Activated CD4-positive, alpha-beta T cell treated with anti-CD3 and anti-CD28 coated beads, Interleukin-2, amount 10 ng/mL, durations not matched to agents 24 days and 14 days (primary cell): ENCODE data around the gene FLNB. TPM values are rescaled to one million over a fixed set of nuclear protein-coding genes. Genes with fewer than 3 reads are reported as not detected.

Experiments used
- DNase-seq: peaks from one replicate; pipeline ENCODE4 v3.0.0; 2022
- H3K27ac Mint-ChIP-seq: one replicate; pipeline ENCODE4 v1.8.0; 2022; ENCODE audit warnings: mild to moderate bottlenecking, mixed read lengths
- H3K27me3 Mint-ChIP-seq: one replicate; pipeline ENCODE4 v1.8.0; 2022; ENCODE audit warnings: mixed read lengths
- H3K36me3 Mint-ChIP-seq: one replicate; pipeline ENCODE4 v1.8.0; 2022; ENCODE audit warnings: low read depth, mild to moderate bottlenecking, mixed read lengths
- H3K4me1 Mint-ChIP-seq: one replicate; pipeline ENCODE4 v1.8.0; 2021; ENCODE audit warnings: mixed read lengths
- H3K4me3 Mint-ChIP-seq: one replicate; pipeline ENCODE4 v1.8.0; 2022; ENCODE audit warnings: mild to moderate bottlenecking, moderate library complexity, mixed read lengths
- H3K9me3 Mint-ChIP-seq: one replicate; pipeline ENCODE4 v1.8.0; 2021; ENCODE audit warnings: mixed read lengths
- intact Hi-C: fragments of 100-400 bp; cut with micrococcal nuclease; formaldehyde crosslinking; loops from one replicate; pipeline ENCODE4 v1.15.1; 2023
- total RNA-seq: library from RNA; stranded (reverse); gene quantifications from 2 replicates; pipeline ENCODE4 v1.2.3, GENCODE V29; 2022

The FLNB gene
- 22.8 and 23.9 TPM in 2 replicates for total RNA-seq

- H3K9me3 Mint-ChIP-seq = no peaks in the 10 kb centered on the region
- H3K27ac Mint-ChIP-seq = peak within 1 kb of the TSS; percentile 87
- H3K27me3 Mint-ChIP-seq = no peaks in the 10 kb centered on the region
- peak; percentile 93 for DNase-seq
- peaks cover 33% of the 10 kb centered on the region for H3K4me1 Mint-ChIP-seq
- no peaks in the 10 kb centered on the region for H3K36me3 Mint-ChIP-seq
- H3K4me3 Mint-ChIP-seq = peak within 1 kb of the TSS; percentile 91
- intact Hi-C loops = loop anchor here (1.0 to 10.0 kb wide), 4 partner anchors 159 to 296 kb away; partner anchors contain the start of genes HTD2 and RPP14
These were observed at the start of gene FLNB for GRCh38 chr3:58008141-58009025. FLNB (plus strand) TSS chr3:58008422; CDS start chr3:58008565, 143 bp downstream.

- no peaks in the 10 kb centered on the region for H3K36me3 Mint-ChIP-seq
- intact Hi-C loops = no loop called here
- no peak for DNase-seq
- H3K27me3 Mint-ChIP-seq = no peaks in the 10 kb centered on the region
- H3K4me3 Mint-ChIP-seq = no peak overlapping the region
- no peak overlapping the region for H3K27ac Mint-ChIP-seq
- H3K9me3 Mint-ChIP-seq = no peaks in the 10 kb centered on the region
- H3K4me1 Mint-ChIP-seq = peaks cover 5% of the 10 kb centered on the region
These were observed 49.4 kb upstream of the FLNB start for GRCh38 chr3:57958642-57959422.

GRCh38 chr3:57959423-57960173, 48.6 kb upstream of the FLNB start:
- intact Hi-C loops = loop anchor here (5.0 kb wide), 1 partner anchor 213 kb away; no protein-coding TSS in a partner anchor

GRCh38 chr3:57960174-57960505, 48.1 kb upstream of the FLNB start:
- H3K36me3 Mint-ChIP-seq = no peaks in the 10 kb centered on the region
- no peak for DNase-seq
- H3K27ac Mint-ChIP-seq = no peak overlapping the region
- H3K4me1 Mint-ChIP-seq = peaks cover 5% of the 10 kb centered on the region
- H3K4me3 Mint-ChIP-seq = no peak overlapping the region
- no peaks in the 10 kb centered on the region for H3K27me3 Mint-ChIP-seq
- H3K9me3 Mint-ChIP-seq = no peaks in the 10 kb centered on the region
- intact Hi-C loops = loop anchor here (5.0 kb wide), 1 partner anchor 212 kb away; no protein-coding TSS in a partner anchor

More at GRCh38 chr3:57959423-57960173, 48.6 kb upstream of the FLNB start:
- no peak overlapping the region for H3K27ac Mint-ChIP-seq
- H3K27me3 Mint-ChIP-seq = no peaks in the 10 kb centered on the region
- DNase-seq = no peak
- H3K4me3 Mint-ChIP-seq = no peak overlapping the region
- H3K9me3 Mint-ChIP-seq = no peaks in the 10 kb centered on the region
- no peaks in the 10 kb centered on the region for H3K36me3 Mint-ChIP-seq
- H3K4me1 Mint-ChIP-seq = peaks cover 5% of the 10 kb centered on the region

- no peaks in the 10 kb centered on the region for H3K9me3 Mint-ChIP-seq
- H3K27me3 Mint-ChIP-seq = no peaks in the 10 kb centered on the region
- no peak overlapping the region for H3K27ac Mint-ChIP-seq
- H3K4me3 Mint-ChIP-seq = no peak overlapping the region
- H3K36me3 Mint-ChIP-seq = no peaks in the 10 kb centered on the region
- intact Hi-C loops = loop anchor here (5.0 kb wide), 1 partner anchor 211 kb away; no protein-coding TSS in a partner anchor
- H3K4me1 Mint-ChIP-seq = peaks cover 2% of the 10 kb centered on the region
- no peak for DNase-seq
These were observed 46.9 kb upstream of the FLNB start for GRCh38 chr3:57961177-57961827.

GRCh38 chr3:57961828-57962447, 46.3 kb upstream of the FLNB start:
- no peaks in the 10 kb centered on the region for H3K27me3 Mint-ChIP-seq
- no peak for DNase-seq
- H3K36me3 Mint-ChIP-seq = no peaks in the 10 kb centered on the region
- no peaks in the 10 kb centered on the region for H3K9me3 Mint-ChIP-seq
- intact Hi-C loops = loop anchor here (5.0 kb wide), 1 partner anchor 210 kb away; no protein-coding TSS in a partner anchor
- peaks cover 2% of the 10 kb centered on the region for H3K4me1 Mint-ChIP-seq
- H3K4me3 Mint-ChIP-seq = no peak overlapping the region
- H3K27ac Mint-ChIP-seq = no peak overlapping the region

- no peaks in the 10 kb centered on the region for H3K27me3 Mint-ChIP-seq
- no peaks in the 10 kb centered on the region for H3K36me3 Mint-ChIP-seq
- no peak overlapping the region for H3K4me3 Mint-ChIP-seq
- DNase-seq = no peak
- intact Hi-C loops = loop anchor here (5.0 kb wide), 1 partner anchor 210 kb away; no protein-coding TSS in a partner anchor
- peaks cover 4% of the 10 kb centered on the region for H3K4me1 Mint-ChIP-seq
- H3K27ac Mint-ChIP-seq = no peak overlapping the region
- H3K9me3 Mint-ChIP-seq = no peaks in the 10 kb centered on the region
These were observed 45.8 kb upstream of the FLNB start for GRCh38 chr3:57962448-57962834.

GRCh38 chr3:57963811-57964346, 44.3 kb upstream of the FLNB start:
- Mint-ChIP-seq H3K4me1 (peaks cover 8% of the 10 kb centered on the region), H3K27ac (no peak overlapping the region)

GRCh38 chr3:57966829-57967228, 41.4 kb upstream of the FLNB start:
- H3K4me1 Mint-ChIP-seq = peaks cover 9% of the 10 kb centered on the region
- no peak overlapping the region for H3K27ac Mint-ChIP-seq
- H3K9me3 Mint-ChIP-seq = no peaks in the 10 kb centered on the region
- H3K36me3 Mint-ChIP-seq = no peaks in the 10 kb centered on the region
- H3K27me3 Mint-ChIP-seq = no peaks in the 10 kb centered on the region
- DNase-seq = no peak
- intact Hi-C loops = no loop called here
- H3K4me3 Mint-ChIP-seq = no peak overlapping the region

More at GRCh38 chr3:57963811-57964346, 44.3 kb upstream of the FLNB start:
- DNase-seq = no peak
- Mint-ChIP-seq H3K27me3 (no peaks in the 10 kb centered on the region), H3K36me3 (no peaks in the 10 kb centered on the region), H3K9me3 (no peaks in the 10 kb centered on the region), H3K4me3 (no peak overlapping the region)
- intact Hi-C loops = loop anchor here (5.0 kb wide), 1 partner anchor 208 kb away; no protein-coding TSS in a partner anchor

- intact Hi-C loops = no loop called here
- Mint-ChIP-seq H3K9me3 (no peaks in the 10 kb centered on the region), H3K36me3 (no peaks in the 10 kb centered on the region), H3K27ac (no peak overlapping the region), H3K27me3 (no peaks in the 10 kb centered on the region), H3K4me1 (peaks cover 9% of the 10 kb centered on the region), H3K4me3 (no peak overlapping the region)
- no peak for DNase-seq
These were observed 40.6 kb upstream of the FLNB start for GRCh38 chr3:57967590-57967989.

GRCh38 chr3:57968501-57968900, 39.7 kb upstream of the FLNB start:
- H3K36me3 Mint-ChIP-seq = no peaks in the 10 kb centered on the region
- no peak overlapping the region for H3K4me3 Mint-ChIP-seq
- H3K27me3 Mint-ChIP-seq = no peaks in the 10 kb centered on the region
- peaks cover 9% of the 10 kb centered on the region for H3K4me1 Mint-ChIP-seq
- no peak overlapping the region for H3K27ac Mint-ChIP-seq
- intact Hi-C loops = no loop called here
- no peaks in the 10 kb centered on the region for H3K9me3 Mint-ChIP-seq
- DNase-seq = no peak

- Mint-ChIP-seq H3K4me1 (peaks cover 9% of the 10 kb centered on the region), H3K9me3 (no peaks in the 10 kb centered on the region), H3K27me3 (no peaks in the 10 kb centered on the region), H3K4me3 (no peak overlapping the region), H3K27ac (no peak overlapping the region), H3K36me3 (no peaks in the 10 kb centered on the region)
- no peak for DNase-seq
- intact Hi-C loops = no loop called here
These were observed 36.2 kb upstream of the FLNB start for GRCh38 chr3:57971975-57972374.
